ENCODE results near the gene TMEM91.
"Not testable (repeated sequence)": the region's sequence is repeated elsewhere in the genome, so short reads cannot be mapped to it uniquely, and the experiment has no call there.

TMEM91 gene

DNA sequence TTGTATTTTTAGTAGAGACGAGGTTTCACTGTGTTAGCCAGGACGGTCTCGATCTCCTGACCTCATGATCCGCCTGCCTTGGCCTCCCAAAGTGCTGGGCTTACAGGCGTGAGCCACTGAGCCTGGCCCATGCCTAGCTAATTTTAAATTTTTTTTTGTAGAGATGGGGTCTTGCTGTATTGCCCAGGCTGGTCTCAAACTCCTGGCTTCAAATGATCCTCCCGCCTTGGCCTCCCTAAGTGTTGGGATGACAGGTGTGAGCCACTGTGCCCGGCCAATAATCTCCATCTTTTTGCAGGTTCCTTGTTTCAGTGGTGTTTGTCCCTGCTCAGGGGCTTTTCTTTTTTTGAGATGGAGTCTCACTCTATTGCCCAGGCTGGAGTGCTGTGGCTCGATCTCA is 5.2 kb downstream of the TMEM91 start:
- DNase-seq: not testable (repeated sequence)

DNA sequence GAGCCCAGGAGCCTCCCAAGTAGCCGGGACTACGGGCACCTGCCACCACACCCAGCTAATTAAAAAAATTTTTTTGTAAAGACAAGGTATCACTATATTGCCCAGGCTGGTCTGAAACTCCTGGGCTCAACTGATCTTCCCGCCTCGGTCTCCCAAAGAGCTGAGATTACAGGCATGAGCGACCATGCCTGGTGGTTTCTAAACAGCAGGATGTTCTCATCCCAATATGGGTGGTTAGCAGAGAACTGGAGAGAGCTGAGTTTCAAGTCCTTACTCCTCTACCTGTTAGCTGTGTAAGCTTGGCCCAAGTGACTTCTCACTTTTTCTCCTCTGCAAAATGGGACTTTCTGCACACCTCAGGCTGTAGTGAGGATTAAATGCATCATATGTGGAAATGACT is 8.0 kb downstream of the TMEM91 start:
- DNase-seq: no peak

DNA sequence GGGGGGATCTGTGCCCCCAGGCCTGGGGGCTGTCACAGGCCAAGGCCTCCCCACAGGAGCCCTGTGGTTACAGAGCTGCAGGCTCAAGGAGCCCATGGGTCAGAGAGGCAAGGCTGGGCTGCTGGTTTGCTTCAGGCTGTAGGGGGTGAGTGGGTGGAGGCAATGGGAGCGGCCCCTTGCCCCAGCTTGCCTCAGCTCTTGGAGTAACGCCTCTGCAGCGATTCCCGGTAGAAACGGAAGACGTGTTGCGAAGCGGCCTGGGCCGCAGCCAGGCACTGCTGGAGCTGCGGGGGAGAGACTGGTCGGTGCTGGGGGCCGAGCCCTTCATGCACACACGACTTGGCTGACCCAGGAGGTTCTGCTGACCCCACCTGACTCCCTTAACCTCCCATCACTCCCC is 10.1 kb downstream of the TMEM91 start:
- DNase-seq: no peak

DNA sequence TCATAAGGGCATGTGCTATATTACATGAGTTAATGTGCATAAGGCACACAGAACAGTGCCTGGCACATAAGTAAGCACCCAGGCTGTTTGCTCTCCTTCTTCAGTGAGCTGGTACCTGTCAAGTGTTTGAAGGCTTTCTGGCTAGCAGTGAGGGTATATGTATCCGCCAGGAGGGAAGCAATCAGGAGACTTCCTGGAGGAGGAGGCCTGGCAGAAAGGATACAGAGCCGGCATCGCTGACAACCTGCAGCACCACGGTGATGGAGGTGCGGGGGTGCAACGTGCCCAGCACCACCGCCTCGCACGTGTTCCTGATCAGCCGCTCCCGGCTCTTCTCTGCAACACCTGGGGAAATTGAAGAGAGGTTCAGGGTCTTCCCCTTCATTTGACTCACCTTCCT is 15.3 kb downstream of the TMEM91 start:
- DNase-seq: no peak

DNA sequence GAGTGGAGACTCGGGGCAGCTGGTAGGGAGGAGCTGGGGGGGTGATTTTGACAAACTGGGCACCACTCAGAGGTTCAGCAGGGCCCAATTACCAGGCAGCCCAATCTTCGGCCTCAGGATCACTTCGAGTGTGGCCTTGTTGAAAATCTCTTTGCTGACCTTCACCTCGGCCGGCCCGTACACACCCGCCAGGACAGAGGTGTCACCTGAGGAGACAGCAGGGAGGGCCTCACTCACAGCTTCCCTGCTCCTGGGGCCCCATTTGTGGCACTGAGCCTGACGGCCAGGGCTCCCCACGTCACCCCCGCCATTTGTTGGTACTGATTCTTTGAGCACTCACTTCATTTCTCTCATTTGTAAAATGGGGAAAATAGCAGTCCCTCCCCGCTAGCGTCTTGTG is 16.4 kb downstream of the TMEM91 start:
- DNase-seq: no peak

DNA sequence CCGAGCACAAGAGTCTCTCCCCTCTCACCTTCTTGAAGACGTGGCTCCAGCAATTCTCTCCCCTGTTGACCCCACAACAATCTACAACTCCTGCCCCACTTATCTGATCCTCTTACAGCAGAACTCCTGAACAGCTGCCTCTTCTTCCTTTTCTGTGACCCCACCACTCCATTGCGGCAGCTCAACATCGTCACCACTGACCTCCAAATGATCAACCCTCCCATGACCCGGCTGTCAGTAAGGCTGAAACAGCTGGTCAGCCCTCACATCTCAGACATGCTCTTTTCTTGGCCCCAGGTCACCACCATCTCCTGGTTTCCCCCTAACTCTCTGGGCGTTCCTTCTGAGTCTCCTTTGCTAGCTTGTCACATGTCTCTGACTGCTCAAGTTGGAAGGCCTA is 19.0 kb downstream of the TMEM91 start:
- no peak for DNase-seq

DNA sequence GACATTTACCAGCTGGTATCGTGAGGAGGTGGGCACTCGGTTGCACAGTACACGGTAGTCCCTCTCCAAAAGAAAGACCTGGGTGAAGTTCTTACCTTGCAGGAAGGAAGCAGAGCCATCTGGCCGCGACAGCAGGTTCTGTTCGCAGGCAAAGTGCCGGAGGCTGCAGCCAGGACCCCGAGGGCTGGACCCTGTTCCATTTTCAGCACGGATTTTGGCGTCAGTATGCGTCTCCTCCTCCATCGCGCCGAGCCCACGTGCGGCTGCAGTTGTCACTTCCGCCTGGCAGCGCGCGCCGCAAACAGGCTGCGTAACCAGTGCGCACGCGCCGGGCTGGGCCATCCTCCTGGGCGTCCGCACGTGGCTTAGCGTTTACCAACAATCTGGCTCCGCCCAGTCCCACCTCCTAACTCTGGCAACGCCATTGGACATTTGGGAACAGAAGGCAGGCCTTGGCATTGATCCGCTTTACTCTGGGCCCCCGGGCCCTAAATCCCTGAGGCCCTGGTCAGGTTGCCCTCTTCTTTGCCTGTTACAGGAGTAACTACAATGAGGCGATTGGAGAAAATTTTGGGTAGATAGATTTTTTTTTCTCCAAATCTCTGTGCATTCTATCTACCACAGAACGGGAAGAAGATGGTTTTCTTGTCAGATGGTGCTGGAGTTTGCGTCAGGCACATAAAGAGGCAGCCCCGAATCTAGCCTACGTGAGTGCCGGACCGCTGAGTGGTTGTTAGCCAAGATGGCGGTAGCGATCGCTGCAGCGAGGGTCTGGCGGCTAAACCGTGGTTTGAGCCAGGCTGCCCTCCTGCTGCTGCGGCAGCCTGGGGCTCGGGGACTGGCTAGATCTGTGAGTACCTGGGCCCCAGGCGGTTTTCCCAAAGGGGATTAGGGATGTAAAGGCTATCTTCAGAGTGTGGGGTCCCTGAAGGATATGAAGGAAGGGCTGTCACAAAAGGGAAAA is 21.0 kb downstream of the TMEM91 start, which contains the start of the genes BCKDHA and EXOSC5:
Gene BCKDHA (plus strand): TSS at position 733 of the 964 bp plus-strand sequence. CDS start 10 bp downstream, at position 743.
Gene EXOSC5 (minus strand): TSS at position 274 of the 964 bp plus-strand sequence. CDS start 31 bp downstream, at position 243.
- DNase-seq: peak; percentile 99

DNA sequence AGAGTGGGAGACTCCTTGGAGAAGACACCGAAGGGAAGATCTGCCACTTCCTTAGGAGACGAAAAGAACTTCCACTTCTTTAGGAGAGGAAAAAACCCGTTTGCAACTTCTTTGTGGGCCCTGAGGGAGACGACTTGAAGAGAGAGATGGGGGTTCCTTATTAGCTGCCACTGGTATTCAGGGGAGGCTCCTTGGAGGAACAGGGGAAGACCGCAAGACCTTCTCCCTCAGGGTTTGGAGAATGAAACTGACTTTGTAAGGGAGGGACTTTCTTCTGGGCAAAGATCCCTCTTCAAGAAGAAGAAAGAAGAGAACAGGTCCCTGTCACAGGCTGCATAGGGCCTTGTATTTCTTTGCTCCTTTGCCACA is 21.7 kb downstream of the TMEM91 start:
- no peak for DNase-seq

DNA sequence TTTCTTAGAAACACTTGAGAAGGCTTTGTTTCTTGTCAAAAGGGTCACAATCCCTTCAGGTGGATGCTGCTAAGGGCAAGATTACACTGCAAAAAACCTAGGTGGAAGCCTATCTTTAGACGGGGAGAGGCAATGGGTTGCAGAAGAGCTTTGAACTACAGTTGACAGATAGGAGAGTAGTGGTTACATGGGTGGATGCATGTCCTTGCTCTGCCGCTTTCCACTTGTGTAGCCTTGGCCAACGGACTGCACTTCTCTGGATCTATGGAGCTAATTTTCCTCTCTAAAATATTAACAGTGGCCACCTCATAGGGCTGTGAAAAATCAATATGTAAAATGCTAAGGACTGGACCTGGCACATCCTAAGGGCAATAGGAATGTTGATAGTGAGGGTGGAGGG is 22.3 kb downstream of the TMEM91 start:
- DNase-seq: no peak

DNA sequence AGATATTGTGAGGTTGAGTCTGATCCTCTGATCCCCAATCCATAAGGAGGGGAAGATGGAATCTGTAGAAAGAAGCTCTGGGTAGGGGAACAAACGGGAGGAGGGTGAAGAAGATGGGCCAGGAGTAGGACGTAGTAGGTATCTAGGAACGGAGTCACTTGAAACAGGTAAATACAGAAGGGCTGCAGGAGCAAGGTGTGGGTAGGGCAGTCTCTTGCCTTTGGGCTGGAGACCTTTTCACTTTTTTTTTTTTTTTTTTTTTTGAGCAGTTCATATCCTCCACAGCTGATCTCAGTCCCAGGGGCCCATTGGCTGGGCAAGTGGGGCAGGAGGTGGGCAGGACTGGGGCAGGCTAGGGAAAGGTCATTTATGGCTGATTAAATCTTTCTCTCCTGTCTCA is 22.8 kb downstream of the TMEM91 start:
- no peak for DNase-seq

DNA sequence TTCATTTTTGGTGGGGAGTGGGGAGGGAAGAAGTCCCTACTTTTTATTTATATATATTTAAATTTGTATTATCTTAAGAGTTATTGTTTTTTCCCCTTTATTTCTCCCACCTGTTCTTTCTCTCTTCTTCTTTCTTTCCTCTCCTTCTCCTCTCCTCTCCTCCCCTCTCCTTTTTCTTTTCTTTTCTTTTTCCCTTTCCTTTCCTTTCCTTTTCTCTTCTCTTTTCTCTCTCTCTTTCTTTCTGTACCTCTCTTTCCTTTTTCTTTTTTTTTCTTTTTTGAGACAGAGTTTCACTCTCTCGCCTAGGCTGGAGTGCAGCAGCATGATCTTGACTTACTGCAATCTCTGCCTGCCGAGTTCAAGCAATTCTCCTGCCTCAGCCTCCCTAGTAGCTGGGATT is 23.2 kb downstream of the TMEM91 start:
- no peak for DNase-seq

DNA sequence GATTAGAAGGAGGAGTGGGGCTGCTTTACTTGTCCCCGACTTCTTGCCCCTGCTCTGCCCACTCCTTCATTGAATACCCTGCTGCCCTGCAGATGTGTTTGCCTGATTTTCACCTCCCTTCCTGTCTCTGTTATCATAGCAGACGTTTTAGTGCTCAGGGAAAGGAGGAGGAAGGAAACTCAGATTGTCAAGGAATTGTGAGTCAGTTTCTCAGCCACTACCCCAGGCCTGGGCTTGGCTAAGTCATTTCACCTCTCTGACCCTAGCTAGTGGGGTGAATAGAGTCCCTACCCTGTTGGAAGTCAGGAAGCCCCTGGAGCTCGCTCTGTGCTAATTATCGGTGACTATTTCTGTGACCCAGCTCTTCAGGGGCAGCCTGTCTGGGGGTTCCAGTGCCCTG is 25.1 kb downstream of the TMEM91 start:
- no peak for DNase-seq

DNA sequence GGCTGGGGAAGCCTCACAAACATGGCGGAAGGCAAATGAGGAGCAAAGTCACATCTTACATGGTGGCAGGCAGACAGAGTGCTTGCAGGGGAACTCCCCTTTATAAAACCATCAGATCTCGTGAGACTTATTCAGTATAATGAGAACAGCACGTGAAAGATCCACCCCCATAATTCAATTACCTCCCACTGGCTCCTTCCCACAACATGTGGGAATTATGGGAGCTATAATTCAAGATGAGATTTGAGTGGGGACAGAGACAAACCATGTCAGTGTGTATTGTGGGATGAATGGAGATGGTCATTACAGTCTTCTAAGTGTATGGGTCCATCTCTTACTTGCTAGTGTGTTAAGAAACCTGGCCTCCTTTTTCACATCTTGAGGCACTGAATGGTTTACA is 25.7 kb downstream of the TMEM91 start:
- no peak for DNase-seq

DNA sequence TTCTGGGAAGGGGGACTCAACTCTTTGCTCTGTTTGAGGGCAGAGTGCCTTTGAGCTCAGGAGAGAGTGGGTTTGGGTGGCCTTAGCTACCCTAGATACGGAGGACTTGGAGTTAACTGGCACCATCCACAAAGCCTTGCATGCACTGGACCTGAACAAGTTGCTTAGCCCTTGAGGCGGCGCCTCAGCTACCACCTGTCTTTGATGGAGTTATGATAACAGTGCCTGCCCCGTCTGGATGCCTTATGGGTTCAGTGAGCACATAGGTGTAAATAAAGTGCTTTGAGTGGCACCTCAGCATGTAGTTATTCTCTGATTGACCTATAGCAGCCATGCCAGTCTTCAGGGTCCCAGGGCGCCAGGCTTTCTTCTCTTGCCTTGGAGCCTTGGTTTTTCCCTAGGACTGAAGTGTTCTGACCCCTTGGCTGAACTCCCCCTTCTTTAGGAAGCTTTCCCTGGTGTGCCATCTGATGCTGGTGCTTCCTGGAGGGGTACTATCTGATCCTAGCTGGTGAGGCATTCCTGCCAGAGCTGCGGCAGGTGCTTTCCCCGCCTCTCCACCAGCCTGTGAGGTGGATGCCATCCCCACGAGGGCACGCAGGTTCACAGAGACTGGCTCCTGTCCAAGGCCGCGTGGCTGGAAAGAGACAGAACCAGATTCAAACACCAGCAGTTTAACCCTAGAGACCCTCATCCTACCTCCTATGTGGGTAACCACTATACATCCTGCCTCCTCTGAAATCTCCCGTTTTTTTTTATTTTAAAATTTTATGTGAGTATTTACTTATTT is 27.0 kb downstream of the TMEM91 start:
- DNase-seq: no peak

DNA sequence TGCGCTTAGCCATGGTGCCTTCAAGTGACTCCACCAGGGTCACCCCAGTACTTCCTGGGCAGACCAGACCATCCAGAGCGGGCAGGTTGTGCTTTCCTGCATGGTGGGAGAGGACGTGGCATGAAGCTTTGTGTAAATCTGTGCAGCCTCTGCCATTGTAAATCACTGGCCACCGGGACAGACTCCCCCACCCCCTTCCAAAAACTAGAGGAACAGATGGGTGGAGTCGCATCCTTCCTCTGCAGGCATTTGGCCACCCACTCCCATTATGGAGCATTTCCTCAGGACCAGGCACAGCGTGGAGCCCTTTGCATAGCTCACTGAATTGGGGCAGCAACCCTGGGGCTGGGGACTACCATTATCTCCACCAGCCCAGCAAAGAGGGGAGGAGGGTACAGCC is 29.4 kb downstream of the TMEM91 start:
- DNase-seq: no peak

DNA sequence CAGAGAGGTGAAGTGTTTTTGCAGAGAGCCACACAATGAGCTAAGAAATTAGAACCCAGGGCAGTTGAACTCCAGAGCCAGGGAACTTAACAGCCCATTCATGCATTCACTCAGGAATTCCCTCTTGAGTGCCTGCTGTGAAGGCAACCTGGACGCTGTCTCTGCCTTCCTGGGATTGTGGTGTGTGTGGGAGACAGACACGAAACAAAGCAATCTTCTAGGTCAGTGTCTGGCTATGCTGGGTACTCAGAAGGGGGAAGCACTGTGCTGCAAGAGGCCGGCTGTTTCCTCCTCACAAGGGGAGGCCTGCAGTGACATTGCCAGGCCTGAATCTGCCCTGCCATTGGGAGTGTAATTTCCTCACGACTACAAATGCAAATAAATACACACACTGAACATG is 30.9 kb downstream of the TMEM91 start:
- DNase-seq: no peak

DNA sequence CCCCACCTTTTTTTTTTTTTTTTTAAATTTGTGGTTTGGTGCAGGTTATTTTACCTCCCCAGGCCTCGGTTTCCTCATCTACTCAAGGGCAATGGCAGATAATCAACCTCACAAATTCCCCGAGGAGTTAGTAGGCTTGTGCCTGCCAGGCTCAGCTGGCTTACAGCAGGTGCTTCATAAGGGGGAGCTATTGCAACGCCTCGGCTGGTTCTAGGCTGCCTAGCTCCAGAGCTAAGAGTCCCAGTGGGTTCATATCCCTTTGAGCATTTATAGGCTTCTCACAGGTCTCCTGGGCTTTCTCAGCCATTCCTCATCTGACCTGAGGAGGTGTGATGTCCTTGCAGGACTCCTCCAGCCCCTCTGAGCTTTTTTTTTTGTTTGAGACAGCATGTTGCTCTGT is 31.9 kb downstream of the TMEM91 start:
- DNase-seq: no peak

DNA sequence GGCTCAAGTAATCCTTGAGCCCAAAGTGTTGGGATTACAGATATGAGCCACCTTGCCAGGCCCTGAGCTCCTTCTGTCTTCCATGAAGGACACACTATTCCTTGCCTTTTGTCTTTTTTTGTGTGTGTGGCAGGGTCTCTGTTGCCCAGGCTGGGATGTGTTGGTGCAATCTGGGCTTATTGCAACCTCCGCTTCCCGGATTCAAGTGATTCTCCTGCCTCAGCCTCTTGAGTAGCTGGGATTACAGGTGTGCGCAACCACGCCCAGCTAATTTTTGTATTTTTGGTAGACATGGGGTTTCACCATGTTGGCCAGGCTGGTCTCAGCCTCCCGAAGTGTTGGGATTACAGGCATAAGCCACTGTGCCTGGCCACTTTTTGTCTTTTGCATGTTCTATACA is 32.5 kb downstream of the TMEM91 start:
- DNase-seq: not testable (repeated sequence)

DNA sequence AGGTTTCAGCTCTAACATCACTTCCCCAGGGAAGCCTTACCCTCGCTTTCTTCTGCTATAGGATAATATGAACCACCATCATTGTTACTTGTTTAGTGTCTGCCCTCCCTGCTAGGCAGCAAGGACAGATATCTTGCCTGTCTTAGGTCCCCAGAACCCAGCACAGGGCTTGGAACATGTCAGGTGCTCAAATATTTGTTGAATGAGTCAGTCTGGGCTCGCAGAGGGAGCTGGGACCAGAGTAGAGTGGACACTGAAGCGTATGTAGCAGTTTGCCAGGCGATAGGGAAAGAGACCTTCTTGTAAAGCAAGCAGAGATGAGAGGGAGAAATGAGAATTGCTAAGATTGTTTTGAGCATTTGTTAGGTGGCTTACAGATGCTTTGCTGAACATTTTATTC is 33.0 kb downstream of the TMEM91 start:
- no peak for DNase-seq

DNA sequence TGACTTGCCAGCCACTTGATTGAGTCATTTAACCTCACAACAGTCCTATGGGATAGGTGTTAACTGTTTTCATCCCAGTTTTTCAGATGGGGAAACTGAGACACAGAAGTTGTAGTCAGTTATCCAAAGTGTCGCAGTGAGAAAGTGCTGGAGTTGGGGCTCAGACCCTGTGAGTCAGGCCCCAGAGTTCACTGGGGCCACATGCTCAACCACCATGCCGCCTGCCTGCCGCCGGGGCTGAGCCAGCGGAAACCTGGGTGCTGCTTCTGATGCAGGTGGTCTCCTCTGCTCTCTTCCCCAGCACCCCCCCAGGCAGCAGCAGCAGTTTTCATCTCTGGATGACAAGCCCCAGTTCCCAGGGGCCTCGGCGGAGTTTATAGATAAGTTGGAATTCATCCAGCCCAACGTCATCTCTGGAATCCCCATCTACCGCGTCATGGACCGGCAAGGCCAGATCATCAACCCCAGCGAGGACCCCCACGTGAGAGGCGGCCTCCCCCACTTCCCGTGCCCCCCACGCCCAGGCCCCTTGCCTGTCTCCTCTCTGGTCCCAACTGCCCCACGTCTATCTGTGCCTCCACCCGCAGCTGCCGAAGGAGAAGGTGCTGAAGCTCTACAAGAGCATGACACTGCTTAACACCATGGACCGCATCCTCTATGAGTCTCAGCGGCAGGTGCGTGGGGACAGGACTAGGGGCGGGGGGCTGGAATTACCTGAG is 34.2 kb downstream of the TMEM91 start:
- DNase-seq: no peak

DNA sequence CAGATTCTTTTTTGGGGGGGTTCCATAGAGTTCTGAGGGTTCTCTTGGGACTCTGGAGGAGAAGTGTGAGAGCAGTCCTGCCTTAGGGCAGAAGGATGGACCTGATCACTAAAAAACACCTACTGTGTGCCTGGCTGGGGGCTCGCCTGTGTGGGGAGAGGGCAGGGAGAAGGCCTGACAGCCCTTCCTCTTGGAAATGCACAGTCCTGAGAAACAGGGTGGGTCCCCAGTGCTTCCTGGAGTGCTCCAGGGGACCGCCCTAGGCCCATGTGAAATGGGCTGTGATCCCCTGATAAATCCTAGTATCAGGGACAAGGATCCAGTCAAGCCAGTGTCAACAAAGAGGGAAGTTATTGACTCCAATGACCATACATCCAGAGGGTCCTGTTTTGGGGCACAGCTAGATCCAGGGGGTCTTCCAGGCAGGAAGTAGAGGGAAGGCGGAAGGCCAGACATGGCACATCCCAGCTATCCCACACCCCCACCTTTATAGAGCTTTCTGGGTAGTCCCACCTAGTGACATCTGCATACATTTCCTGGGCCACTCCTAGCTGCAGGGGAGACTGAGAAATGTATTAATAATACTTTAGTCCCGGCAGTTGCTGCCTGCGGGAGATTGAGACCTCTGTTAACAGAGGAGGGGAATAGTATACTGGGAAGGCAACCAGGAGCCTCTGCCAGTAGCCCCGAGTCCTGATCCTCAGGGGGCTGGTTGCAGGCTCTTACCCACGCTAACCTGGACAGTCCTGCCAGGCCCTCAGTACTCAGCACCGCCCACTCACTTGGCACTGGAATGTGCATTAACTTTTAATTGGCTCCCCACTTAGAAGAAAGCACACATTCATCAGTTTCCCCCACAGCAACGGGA is 35.0 kb downstream of the TMEM91 start:
- no peak for DNase-seq

DNA sequence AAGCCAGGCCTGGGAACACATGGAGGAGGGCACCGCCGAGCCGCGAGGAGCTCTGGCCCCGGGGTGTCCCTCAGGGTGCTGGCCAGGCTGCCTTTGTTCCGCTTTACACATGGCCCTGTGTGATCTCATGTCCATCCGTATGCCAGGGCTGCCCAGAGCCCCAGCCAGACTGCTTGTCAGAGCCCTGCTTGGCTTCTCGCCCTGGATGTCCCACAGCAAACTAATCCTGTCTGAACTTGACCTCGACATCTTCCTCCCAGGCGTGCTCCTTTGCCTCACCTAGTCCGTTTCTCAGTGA is 35.6 kb downstream of the TMEM91 start:
- DNase-seq: no peak

DNA sequence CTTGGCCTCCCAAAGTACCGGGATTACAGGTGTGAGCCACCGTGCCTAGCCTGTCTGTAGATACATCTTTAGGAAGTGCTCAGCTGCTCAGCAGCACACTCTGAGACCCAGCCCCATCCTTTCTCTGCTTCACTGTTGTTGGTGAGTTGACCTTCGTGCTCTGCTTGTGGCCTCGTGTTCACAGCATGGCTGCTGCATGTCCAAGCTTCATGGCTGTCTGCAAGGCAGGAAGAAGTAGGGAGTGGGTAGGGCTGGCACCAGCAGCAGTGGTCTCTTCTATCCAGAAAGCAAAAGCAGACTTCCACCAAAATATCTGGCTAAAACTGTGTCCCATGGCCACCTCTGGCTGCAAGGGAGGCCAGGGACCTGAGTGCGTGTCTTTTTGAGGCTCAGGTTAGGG is 36.6 kb downstream of the TMEM91 start:
- no peak for DNase-seq
